Omental fat pad (tissue), 4 donors: Measurements from ENCODE around the gene NCOR2. TPM values are rescaled to one million over a fixed set of nuclear protein-coding genes. Genes with fewer than 3 reads are reported as not detected.

Experiments
- ATAC-seq: fragments of 150-250 bp; one replicate; pipeline ENCODE4 v1.9.1; 2016; ENCODE audit warnings: mild to moderate bottlenecking, moderate library complexity; ENCODE audit not compliant: low FRiP score
- DNase-seq: peaks from one replicate; pipeline ENCODE4 v3.0.0-alpha.2; 2019; ENCODE audit warnings: low spot score
- total RNA-seq, 4 donors: library from RNA; depleted of rRNA; stranded (reverse); fragments of >200 nt; gene quantifications; one replicate each; pipeline ENCODE4 v1.1.0, GENCODE V29; 2016
- TF ChIP-seq, protein P1 (sequence below), 3 donors: fragments of 450-650 bp; IDR thresholded peaks; one replicate each; pipeline ENCODE4 v1.5.1; 2016 to 2017; ENCODE audit warnings: antibody characterized with exemption in 3 of 3, mild to moderate bottlenecking in 3 of 3, moderate library complexity in 2 of 3

Gene NCOR2
- total RNA-seq, 4 donors from 2014 or later: 53.4 to 85.3 (median 71.9) TPM

DNA sequence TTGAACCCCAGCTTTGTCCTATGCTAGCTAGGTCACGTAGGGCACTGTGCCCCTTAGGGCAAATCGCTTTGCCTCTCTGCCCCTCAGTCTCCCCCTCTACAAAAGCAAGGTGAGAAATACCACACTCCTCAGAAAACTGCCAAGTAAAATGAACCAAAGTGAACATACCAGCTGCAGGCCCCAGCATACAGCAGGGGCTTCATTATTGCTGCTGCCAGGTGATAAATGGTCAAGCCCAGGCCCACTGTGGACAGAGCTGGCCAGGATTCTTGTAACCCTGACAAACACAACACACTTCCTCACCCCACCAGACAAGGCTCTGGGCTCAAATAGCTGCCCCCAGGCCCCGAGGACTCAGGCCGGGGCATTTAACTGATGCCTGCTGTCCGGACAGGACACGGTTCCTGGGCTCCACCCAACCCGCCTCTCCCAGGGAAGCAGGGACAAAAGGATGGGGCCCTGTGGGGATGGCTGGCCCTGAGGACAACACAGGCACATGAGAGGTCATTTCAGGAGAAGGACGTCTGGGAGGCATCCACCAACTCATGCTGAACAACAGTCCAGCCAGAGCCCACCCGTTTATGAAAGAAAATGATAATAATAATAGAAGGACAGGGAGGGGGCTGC lies 36.7 kb downstream of the NCOR2 start:
- TF ChIP-seq, protein P1, sequence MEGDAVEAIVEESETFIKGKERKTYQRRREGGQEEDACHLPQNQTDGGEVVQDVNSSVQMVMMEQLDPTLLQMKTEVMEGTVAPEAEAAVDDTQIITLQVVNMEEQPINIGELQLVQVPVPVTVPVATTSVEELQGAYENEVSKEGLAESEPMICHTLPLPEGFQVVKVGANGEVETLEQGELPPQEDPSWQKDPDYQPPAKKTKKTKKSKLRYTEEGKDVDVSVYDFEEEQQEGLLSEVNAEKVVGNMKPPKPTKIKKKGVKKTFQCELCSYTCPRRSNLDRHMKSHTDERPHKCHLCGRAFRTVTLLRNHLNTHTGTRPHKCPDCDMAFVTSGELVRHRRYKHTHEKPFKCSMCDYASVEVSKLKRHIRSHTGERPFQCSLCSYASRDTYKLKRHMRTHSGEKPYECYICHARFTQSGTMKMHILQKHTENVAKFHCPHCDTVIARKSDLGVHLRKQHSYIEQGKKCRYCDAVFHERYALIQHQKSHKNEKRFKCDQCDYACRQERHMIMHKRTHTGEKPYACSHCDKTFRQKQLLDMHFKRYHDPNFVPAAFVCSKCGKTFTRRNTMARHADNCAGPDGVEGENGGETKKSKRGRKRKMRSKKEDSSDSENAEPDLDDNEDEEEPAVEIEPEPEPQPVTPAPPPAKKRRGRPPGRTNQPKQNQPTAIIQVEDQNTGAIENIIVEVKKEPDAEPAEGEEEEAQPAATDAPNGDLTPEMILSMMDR (IDR thresholded peaks at IDR 0.05): no peak
- no peak for ATAC-seq
- DNase-seq: no peak

DNA sequence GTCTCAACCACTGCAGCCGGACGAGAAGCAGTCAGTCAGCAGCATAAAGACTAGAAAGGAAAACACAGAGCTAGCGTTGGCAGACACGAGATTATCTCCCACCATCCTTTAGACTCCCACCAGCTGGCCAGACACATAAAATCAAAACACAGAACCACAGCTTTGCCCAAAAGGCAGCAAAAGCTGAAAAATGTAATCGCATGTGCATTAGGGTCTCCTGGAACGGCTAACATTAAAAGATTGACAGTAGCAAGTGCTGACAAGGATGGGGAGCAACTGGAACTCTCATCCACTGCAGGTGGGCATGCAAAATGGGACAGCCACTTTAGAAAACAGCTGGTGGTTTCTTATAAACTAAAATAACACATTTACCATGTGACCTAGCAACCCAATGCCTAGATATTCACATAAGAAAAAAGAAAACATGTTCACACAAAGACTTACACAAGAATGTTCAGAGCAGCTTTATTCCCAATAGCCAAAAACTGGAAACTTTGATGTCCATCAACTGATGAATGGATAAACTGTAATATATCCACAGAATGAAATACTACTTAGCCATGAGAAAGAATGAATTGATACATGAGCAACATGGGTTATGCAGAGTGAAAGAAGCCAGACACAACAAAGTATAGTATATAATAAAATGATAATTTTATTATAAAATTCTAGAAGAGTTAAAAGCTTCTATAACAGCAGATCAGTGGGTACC lies 37.7 kb downstream of the NCOR2 start:
- ATAC-seq (no peak), DNase-seq (no peak)
- TF ChIP-seq, protein P1 (IDR thresholded peaks at IDR 0.05): no peak

DNA sequence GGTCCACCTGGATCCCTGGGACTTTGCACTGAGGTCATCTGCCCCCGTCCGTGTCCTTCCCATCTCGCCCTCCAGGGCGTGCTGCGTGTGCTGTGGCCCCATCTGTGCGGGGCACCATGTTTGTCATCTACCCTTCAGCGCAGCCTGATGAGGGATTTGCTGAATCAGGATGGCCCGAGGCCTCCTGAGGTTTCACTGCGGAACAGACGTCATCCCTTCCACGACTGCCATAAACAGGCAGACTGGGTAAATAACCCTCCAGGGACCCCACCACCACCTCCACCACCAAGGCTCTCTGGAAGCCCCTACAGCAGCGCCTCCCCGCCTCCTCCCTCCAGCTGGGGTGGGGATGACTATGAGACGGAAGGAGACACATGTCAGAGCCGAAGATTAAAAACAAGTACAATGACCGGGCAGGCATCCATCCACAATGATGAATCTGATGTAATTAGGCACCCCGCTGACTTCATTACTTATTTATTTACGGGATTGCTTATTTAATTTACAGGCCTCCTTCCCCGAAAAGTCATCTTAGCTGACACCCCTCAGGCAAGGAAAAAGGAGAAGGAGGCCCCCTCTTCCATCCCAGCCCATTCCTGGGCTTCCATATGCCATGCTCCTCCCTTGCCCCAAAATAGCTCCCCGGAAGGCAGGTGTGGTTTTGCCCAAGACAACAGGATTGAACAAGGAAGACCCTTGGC lies 39.4 kb downstream of the NCOR2 start:
- TF ChIP-seq, protein P1 (IDR thresholded peaks at IDR 0.05): no peak
- DNase-seq: no peak
- ATAC-seq: no peak

DNA sequence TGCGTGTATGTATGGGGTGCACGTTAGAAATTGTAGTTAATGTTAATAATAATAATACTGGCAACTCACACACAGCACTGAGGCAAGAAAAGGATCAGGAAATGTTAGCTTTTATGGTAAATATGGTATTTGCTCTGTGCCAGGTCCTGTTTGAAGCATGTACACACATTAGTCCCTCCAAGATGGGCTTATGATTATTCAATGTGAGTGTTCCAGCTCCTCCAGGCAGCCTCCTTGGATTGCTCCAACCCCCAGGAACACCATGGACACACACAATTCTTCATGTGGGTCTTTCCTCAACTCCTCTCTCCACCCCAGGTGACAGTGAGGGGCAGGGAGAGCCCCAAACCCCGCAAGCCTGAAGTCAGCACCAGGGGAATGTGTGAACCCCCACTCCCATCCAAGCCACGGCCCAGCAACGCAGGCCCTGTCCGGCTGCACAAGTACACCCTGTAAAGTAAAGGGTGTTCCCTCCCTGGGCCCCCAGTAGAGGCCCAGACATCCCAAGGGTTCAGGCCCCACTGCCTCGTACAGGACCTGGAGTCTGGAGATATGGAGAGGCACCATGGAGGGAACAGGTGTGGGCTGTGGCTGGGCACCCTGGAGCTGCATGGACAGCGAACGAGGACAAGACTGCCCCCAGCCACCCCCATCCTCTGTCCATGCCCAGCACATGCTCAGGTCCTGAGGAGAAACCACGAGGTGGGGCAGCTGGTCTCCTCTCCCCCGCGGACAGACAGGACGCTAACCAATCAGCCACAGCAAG lies 41.3 kb downstream of the NCOR2 start:
- DNase-seq: no peak
- no peak for ATAC-seq
- TF ChIP-seq, protein P1 (IDR thresholded peaks at IDR 0.05): no peak

DNA sequence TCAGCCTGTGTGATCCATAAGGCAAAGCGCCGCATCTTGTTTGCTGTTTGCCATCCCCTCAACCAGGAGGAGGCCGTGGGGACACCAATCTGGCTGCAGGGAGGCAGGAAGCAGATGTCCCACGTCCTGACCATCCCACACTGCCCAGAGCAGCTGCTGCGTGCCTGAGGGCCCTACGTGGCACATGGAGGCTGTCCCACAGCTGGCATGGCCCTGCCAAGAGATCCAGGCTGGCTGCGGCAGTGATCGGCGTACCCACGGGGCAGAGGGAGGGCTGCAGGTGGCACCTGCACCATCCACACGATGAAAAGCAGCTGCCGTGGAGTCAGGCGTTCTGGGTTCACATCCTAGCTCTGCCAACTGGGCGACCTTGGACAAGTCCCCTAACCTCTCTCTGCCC lies 42.0 kb downstream of the NCOR2 start:
- ATAC-seq (no peak), DNase-seq (no peak)
- TF ChIP-seq, protein P1 (IDR thresholded peaks at IDR 0.05): no peak

DNA sequence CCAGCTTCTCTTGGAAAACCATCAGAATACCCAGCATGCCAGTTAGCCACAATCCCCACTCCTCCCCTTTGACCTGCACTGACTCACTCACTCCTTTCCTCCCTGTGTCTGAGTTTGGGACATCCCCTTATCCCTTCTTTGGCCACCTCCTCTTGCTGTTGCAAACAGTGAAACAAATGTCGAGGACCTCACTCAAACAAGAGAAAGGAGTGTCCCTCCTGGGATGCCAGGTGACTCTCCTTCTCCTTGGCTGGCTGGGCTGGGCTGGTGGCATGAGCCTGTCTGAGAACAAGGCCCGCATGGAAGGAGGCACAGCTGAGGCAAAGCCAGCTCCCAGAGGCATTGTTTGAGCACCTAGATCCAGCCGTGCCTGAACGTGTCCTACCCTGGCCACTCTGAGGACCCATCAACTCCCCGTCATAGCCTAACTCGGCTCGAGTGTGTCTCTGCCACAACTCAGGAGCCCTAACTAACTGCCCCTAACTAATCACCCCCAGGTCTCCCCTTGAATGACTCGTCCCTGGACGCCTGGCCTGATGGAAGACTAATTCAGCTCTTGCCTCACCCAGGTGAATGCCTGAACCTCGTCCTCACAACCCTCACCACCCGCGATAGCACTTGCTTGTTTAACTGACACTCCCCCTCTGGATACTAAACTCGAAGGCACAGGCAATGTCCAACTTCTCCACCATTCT lies 43.0 kb downstream of the NCOR2 start:
- peak; percentile 63 for ATAC-seq
- DNase-seq: no peak
- TF ChIP-seq, protein P1 (IDR thresholded peaks at IDR 0.05): no peak
